Activated CD4-positive, alpha-beta T cell treated with anti-CD3 and anti-CD28 coated beads for 36 hours (primary cell): ENCODE measurements around the gene ZFAND3. TPM values are rescaled to one million over a fixed set of nuclear protein-coding genes. Genes with fewer than 3 reads are reported as not detected.

ENCODE experiments used
- ATAC-seq: fragments of 200-7000 bp; cut with Tn5 transposase; one replicate; pipeline ENCODE4 v1.10.0; 2021; ENCODE audit warnings: mild to moderate bottlenecking, moderate library complexity
- CTCF ChIA-PET: fragments of 350-600 bp; sonication (Branson Sonifier 250); formaldehyde crosslinking; loops from one replicate; lab custom pipeline; 2021; ENCODE audit warnings: antibody characterized with exemption; lab: Charles Lee
- POLR2A ChIA-PET: fragments of 350-600 bp; sonication (Branson Sonifier 250); formaldehyde crosslinking; loops from one replicate; lab custom pipeline; 2021; ENCODE audit warnings: antibody characterized with exemption, inconsistent platforms; lab: Charles Lee
- DNase-seq: peaks from one replicate; pipeline ENCODE4 v3.0.0-alpha.2; 2020
- H3K27ac Mint-ChIP-seq: one replicate; pipeline ENCODE4 v1.8.0; 2021; ENCODE audit warnings: mixed read lengths
- H3K27me3 Mint-ChIP-seq: one replicate; pipeline ENCODE4 v1.8.0; 2021; ENCODE audit warnings: mixed read lengths
- H3K36me3 Mint-ChIP-seq: one replicate; pipeline ENCODE4 v1.8.0; 2021; ENCODE audit warnings: low read depth, mixed read lengths
- H3K4me1 Mint-ChIP-seq: one replicate; pipeline ENCODE4 v1.8.0; 2021; ENCODE audit warnings: mixed read lengths
- H3K4me3 Mint-ChIP-seq: one replicate; pipeline ENCODE4 v1.8.0; 2021; ENCODE audit warnings: mild to moderate bottlenecking, moderate library complexity, mixed read lengths
- H3K9me3 Mint-ChIP-seq: one replicate; pipeline ENCODE4 v1.8.0; 2021; ENCODE audit warnings: low read depth, mixed read lengths
- intact Hi-C, 2 experiments: fragments of 100-400 bp; cut with DNase I in 1 of 2; cut with micrococcal nuclease in 1 of 2; formaldehyde crosslinking; loops; one replicate each; pipeline versions ENCODE4 v1.14.2 to v1.15.1; 2022 to 2024; cut with DNase I, micrococcal nuclease
- total RNA-seq, 2 experiments: library from RNA; stranded (reverse); gene quantifications; one replicate each; pipeline ENCODE4 v1.2.3, GENCODE V29; 2021

ZFAND3 gene
- total RNA-seq, 2 experiments from 2014 or later, result 34.5 to 47.8 TPM

DNA sequence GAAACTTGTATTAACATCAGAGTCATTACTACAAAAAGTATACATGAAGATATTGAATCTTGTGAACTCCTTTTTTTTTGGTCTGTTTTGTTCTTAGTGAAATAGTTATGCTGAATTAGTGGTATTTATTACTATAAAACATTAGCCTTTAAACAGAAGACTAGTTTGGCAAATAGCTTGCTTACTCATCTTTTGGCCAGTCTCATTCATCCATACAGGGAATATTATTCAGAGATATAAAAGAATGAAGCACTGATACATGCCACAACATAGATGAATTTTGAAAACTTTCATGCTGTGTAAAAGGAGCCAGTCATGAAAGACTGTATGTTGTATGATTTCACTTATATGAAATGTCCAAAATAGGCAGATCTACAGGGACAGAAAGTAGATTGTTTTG is 205.9 kb downstream of the ZFAND3 start:
- H3K4me3 Mint-ChIP-seq, result no peak overlapping the region
- no peak for ATAC-seq
- intact Hi-C loops, result no loop called here
- H3K36me3 Mint-ChIP-seq, result peaks cover 5% of the 10 kb centered on the region
- DNase-seq, result no peak
- no peaks in the 10 kb centered on the region for H3K27me3 Mint-ChIP-seq
- ChIA-PET POLR2A (no interaction called here), CTCF (interaction anchor here (0.5 to 2.1 kb wide), 4 partner anchors 9 to 210 kb away, joined by 3 to 5 read pairs (median 4); no protein-coding TSS in a partner anchor)
- H3K9me3 Mint-ChIP-seq, result peaks cover 2% of the 10 kb centered on the region
- no peak overlapping the region for H3K27ac Mint-ChIP-seq
- peaks cover 30% of the 10 kb centered on the region for H3K4me1 Mint-ChIP-seq

DNA sequence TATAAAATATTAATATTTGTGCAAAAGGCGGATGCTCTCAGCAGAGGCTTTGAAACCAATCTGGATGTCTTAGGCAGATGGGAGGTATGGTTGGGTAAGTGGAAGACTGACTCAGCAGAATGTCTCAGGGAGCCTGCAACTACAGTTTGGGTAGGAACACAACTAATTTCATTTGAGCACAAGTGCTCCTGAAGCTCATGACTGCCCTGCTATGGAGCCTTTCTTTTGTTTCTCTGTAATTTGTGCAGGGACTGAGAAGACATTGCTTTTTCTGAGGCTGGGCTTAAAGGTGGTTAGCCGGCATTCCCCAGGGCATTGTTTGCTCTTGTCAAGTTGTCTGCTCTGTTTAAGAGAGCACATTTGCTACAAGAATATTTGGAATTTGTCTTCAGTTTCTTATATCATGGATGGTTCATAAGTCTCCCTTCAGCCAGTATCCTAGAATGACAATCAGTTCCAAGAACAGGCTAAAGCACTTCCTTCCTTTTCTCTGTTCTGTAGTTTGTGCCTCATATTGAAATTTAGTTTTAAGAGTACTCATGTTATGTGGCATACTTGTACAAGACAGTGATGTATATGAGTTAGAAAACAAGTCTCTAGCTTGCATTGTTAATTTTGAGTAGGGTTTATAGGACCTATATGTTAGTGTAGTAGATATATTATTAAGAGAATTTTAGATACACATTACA is 208.3 kb downstream of the ZFAND3 start:
- intact Hi-C loops, result no loop called here
- Mint-ChIP-seq H3K27me3 (no peaks in the 10 kb centered on the region), H3K36me3 (peaks cover 6% of the 10 kb centered on the region), H3K9me3 (peaks cover 2% of the 10 kb centered on the region), H3K4me3 (no peak overlapping the region), H3K4me1 (peaks cover 41% of the 10 kb centered on the region), H3K27ac (no peak overlapping the region)
- ChIA-PET POLR2A (interaction anchor here (0.6 kb wide), 1 partner anchor 233 kb away, joined by 6 read pairs; no protein-coding TSS in a partner anchor), CTCF (interaction anchor here (0.8 to 1.8 kb wide), 4 partner anchors 10 to 61 kb away, joined by 3 to 5 read pairs (median 3); no protein-coding TSS in a partner anchor)
- DNase-seq (no peak), ATAC-seq (peak; percentile 61)

GRCh38 chr6:38030380-38030779 is 210.9 kb downstream of the ZFAND3 start:
- no peak for DNase-seq
- peaks cover 2% of the 10 kb centered on the region for H3K9me3 Mint-ChIP-seq
- POLR2A ChIA-PET, result no interaction called here
- no peak overlapping the region for H3K4me3 Mint-ChIP-seq
- H3K27ac Mint-ChIP-seq, result no peak overlapping the region
- H3K36me3 Mint-ChIP-seq, result peaks cover 3% of the 10 kb centered on the region
- CTCF ChIA-PET, result interaction anchor here (2.1 kb wide), 1 partner anchor 9 kb away, joined by 9 read pairs; no protein-coding TSS in a partner anchor
- intact Hi-C loops, result loop anchor here (5.0 kb wide), 1 partner anchor 462 kb away; no protein-coding TSS in a partner anchor
- H3K4me1 Mint-ChIP-seq, result peaks cover 61% of the 10 kb centered on the region
- no peak for ATAC-seq
- no peaks in the 10 kb centered on the region for H3K27me3 Mint-ChIP-seq

GRCh38 chr6:38032797-38033196 is 213.3 kb downstream of the ZFAND3 start:
- ChIA-PET CTCF (interaction anchor here (0.6 to 2.1 kb wide), 9 partner anchors 10 to 461 kb away, joined by 3 to 9 read pairs (median 4); no protein-coding TSS in a partner anchor), POLR2A (no interaction called here)
- intact Hi-C loops, result loop anchor here (5.0 kb wide), 1 partner anchor 460 kb away; no protein-coding TSS in a partner anchor

DNA sequence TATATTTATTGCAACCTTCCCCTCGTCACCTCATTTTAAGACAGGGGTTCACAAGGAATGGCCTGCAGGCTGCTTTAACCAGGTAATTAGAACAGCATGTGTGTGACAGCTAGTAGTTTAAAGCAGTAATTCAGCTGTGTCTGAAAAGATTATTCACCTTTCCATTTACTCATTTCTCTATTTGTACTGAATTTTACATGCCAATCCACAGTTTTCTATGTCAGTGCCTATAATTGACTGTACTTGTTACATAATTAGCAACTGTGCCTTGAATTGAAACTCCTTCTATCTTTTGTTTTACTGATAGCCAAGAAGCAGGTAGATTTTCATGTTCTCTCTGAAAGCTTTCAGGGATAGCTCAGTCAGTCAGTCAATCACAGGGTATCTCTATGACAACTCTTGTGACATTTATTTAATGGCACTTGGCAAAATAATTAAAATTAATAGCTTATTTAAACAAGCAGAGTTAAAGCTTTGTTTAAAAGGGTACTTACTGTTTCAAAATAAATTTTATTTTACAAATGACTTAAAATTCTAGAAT is 214.0 kb downstream of the ZFAND3 start:
- Mint-ChIP-seq H3K4me3 (no peak overlapping the region), H3K27me3 (no peaks in the 10 kb centered on the region), H3K4me1 (peaks cover 51% of the 10 kb centered on the region), H3K27ac (no peak overlapping the region), H3K36me3 (peaks cover 3% of the 10 kb centered on the region), H3K9me3 (peaks cover 2% of the 10 kb centered on the region)
- POLR2A ChIA-PET, result interaction anchor here (0.9 kb wide), 1 partner anchor 9 kb away, joined by 3 read pairs; no protein-coding TSS in a partner anchor
- peak; percentile 23 for ATAC-seq
- CTCF ChIA-PET, result interaction anchor here (0.6 to 2.1 kb wide), 12 partner anchors 11 to 537 kb away, joined by 3 to 9 read pairs (median 4); no protein-coding TSS in a partner anchor
- intact Hi-C loops, result loop anchor here (5.0 kb wide), 1 partner anchor 459 kb away; no protein-coding TSS in a partner anchor
- no peak for DNase-seq

More at GRCh38 chr6:38032797-38033196, 213.3 kb downstream of the ZFAND3 start:
- no peak for DNase-seq
- H3K36me3 Mint-ChIP-seq, result peaks cover 3% of the 10 kb centered on the region
- H3K4me3 Mint-ChIP-seq, result no peak overlapping the region
- H3K4me1 Mint-ChIP-seq, result peaks cover 57% of the 10 kb centered on the region
- no peak overlapping the region for H3K27ac Mint-ChIP-seq
- no peaks in the 10 kb centered on the region for H3K27me3 Mint-ChIP-seq
- peaks cover 2% of the 10 kb centered on the region for H3K9me3 Mint-ChIP-seq
- ATAC-seq, result no peak

DNA sequence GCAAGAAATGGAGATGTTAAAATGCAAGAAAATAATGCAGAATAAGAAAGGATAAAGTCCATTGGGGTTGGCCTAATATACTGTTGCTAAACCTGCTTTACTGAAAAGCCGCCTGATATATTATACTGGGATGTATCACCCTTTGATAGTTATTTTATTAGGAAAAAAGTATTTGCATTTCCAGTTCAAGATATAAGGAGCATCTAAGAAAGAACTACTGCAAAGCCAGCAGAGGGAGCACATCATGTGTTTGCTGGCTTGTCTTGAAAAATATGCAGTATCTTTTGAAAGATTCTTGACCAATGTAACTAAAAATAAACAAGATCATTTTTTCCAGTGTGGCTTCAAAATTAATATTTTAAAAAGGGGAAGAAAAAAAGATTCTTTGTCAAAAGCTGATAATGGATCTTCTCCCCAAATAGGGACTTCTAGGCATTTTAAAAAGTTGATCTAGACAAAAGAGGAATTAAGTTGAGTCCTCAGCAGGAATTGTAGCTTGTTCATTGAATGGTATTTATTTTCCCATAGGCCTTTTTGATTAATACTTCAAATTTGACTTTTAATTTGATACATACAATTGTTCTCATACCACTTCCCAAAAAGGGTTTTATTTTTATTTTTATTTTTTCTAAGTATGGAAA is 214.9 kb downstream of the ZFAND3 start:
- intact Hi-C loops, result loop anchor here (5.0 kb wide), 1 partner anchor 458 kb away; no protein-coding TSS in a partner anchor
- Mint-ChIP-seq H3K27me3 (no peaks in the 10 kb centered on the region), H3K9me3 (peaks cover 2% of the 10 kb centered on the region), H3K36me3 (peaks cover 3% of the 10 kb centered on the region), H3K27ac (no peak overlapping the region), H3K4me3 (no peak overlapping the region), H3K4me1 (peaks cover 42% of the 10 kb centered on the region)
- POLR2A ChIA-PET, result no interaction called here
- DNase-seq (no peak), ATAC-seq (no peak)
- CTCF ChIA-PET, result interaction anchor here (0.7 to 2.1 kb wide), 15 partner anchors 8 to 536 kb away, joined by 3 to 7 read pairs (median 4); no protein-coding TSS in a partner anchor

GRCh38 chr6:38035478-38035877 is 216.0 kb downstream of the ZFAND3 start:
- ATAC-seq, result no peak
- CTCF ChIA-PET, result interaction anchor here (0.5 to 1.6 kb wide), 8 partner anchors 9 to 1029 kb away, joined by 3 to 4 read pairs (median 4); no protein-coding TSS in a partner anchor
- Mint-ChIP-seq H3K27ac (no peak overlapping the region), H3K4me3 (no peak overlapping the region), H3K36me3 (peaks cover under 1% of the 10 kb centered on the region), H3K27me3 (no peaks in the 10 kb centered on the region), H3K9me3 (no peaks in the 10 kb centered on the region), H3K4me1 (peaks cover 38% of the 10 kb centered on the region)
- intact Hi-C loops, result no loop called here
- DNase-seq, result no peak
- POLR2A ChIA-PET, result no interaction called here

GRCh38 chr6:38039502-38039901 is 220.0 kb downstream of the ZFAND3 start:
- DNase-seq, result no peak
- ChIA-PET POLR2A (no interaction called here), CTCF (interaction anchor here (1.0 kb wide), 1 partner anchor 11 kb away, joined by 3 read pairs; no protein-coding TSS in a partner anchor)
- H3K4me3 Mint-ChIP-seq, result no peak overlapping the region
- H3K4me1 Mint-ChIP-seq, result peaks cover 14% of the 10 kb centered on the region
- no peak for ATAC-seq
- H3K27me3 Mint-ChIP-seq, result no peaks in the 10 kb centered on the region
- H3K9me3 Mint-ChIP-seq, result no peaks in the 10 kb centered on the region
- intact Hi-C loops, result no loop called here
- H3K36me3 Mint-ChIP-seq, result no peaks in the 10 kb centered on the region
- no peak overlapping the region for H3K27ac Mint-ChIP-seq

DNA sequence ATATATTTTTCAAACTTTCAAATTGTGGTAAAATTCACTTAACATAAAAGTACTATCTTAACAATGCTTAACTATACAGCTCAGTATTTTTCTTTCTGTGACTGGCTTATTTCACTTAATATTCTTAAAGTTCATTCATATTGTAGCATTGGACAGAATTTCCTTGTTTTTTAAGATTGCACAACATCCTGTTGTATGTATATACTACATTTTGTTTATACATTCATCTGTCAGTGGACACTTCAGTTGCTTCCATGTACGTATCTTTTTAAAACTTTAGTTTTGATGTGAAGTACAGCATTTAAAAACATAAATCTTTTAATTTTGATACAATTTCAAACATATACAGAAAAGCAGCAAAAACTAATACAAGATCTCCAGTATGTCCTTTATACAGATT is 220.7 kb downstream of the ZFAND3 start:
- no peaks in the 10 kb centered on the region for H3K27me3 Mint-ChIP-seq
- CTCF ChIA-PET, result interaction anchor here (1.0 kb wide), 1 partner anchor 12 kb away, joined by 3 read pairs; no protein-coding TSS in a partner anchor
- H3K4me1 Mint-ChIP-seq, result peaks cover 7% of the 10 kb centered on the region
- ATAC-seq (no peak), DNase-seq (no peak)
- no peak overlapping the region for H3K27ac Mint-ChIP-seq
- POLR2A ChIA-PET, result no interaction called here
- H3K9me3 Mint-ChIP-seq, result no peaks in the 10 kb centered on the region
- intact Hi-C loops, result no loop called here
- no peaks in the 10 kb centered on the region for H3K36me3 Mint-ChIP-seq
- H3K4me3 Mint-ChIP-seq, result no peak overlapping the region

DNA sequence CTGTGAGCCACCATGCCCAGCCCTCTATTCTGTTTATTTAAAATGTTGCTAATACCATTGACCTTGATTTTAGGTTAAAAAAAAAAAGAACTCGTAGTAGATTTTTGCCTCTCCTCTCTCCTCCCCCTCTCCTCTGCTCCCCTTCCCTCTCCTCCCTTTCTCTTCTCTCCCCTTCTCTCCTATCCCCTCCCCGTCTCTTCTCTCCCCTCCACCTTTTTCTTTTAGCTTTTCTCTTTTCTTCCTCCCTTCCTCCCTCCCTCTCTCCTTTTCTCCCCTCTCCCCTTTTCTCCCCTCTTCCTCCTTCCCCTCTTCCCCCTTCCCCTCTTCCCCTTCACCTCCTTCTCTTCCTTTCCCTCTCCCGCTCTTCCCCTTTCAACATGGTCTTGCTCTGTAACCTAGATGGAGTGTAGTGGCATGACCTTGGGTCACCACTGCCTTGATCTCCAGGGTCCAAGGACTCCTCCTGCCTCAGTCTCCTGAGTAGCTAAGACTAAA is 223.8 kb downstream of the ZFAND3 start:
- POLR2A ChIA-PET, result no interaction called here
- Mint-ChIP-seq H3K27me3 (no peaks in the 10 kb centered on the region), H3K4me3 (no peak overlapping the region), H3K27ac (no peak overlapping the region), H3K4me1 (peaks cover 3% of the 10 kb centered on the region), H3K9me3 (no peaks in the 10 kb centered on the region), H3K36me3 (no peaks in the 10 kb centered on the region)
- CTCF ChIA-PET, result interaction anchor here (1.0 kb wide), 1 partner anchor 20 kb away, joined by 3 read pairs; no protein-coding TSS in a partner anchor
- no peak for DNase-seq
- ATAC-seq, result no peak
- intact Hi-C loops, result no loop called here
